B cell (primary cell): ENCODE results near the gene PLCL1. TPM values are rescaled to one million over a fixed set of nuclear protein-coding genes. Genes with fewer than 3 reads are reported as not detected.

Source experiments
- ATAC-seq: fragments of 200-7000 bp; cut with Tn5 transposase; one replicate; pipeline ENCODE4 v1.10.0; 2021; ENCODE audit warnings: low read depth, mild to moderate bottlenecking, moderate number of reproducible peaks, moderate library complexity
- CTCF ChIA-PET: fragments of 350-600 bp; sonication (Branson Sonifier 250); formaldehyde crosslinking; loops from one replicate; lab custom pipeline; 2021; ENCODE audit warnings: antibody characterized with exemption, inconsistent platforms; lab: Charles Lee
- POLR2A ChIA-PET: fragments of 350-600 bp; sonication (Branson Sonifier 250); formaldehyde crosslinking; loops from one replicate; lab custom pipeline; 2021; ENCODE audit warnings: antibody characterized with exemption; lab: Charles Lee
- DNase-seq: peaks from one replicate; pipeline ENCODE4 v3.0.0; 2013
- H2AFZ ChIP-seq: 2 replicates; pipeline ENCODE4 v1.6.1; 2012; ENCODE audit warnings: mild to moderate bottlenecking, low read depth, low read length; ENCODE audit not compliant: insufficient read depth, poor library complexity, severe bottlenecking
- H3K27ac ChIP-seq, 2 donors: 1 replicate in 1 of 2; 2 replicates in 1 of 2; pipeline ENCODE4 v1.5.1; 2012 to 2013; ENCODE audit warnings: low read length in 2 of 2, mild to moderate bottlenecking in 2 of 2, moderate library complexity in 1 of 2
- H3K27me3 ChIP-seq, 4 experiments: fragments of 200-600 bp in 1 of 4; sonication (generic) in 1 of 4; replicated peaks in 1 of 4; 1 replicate in 2 of 4; 2 replicates in 2 of 4; pipeline versions ENCODE4 v1.6.1 to v1.7.0; 2013 to 2016; ENCODE audit warnings: low read length in 3 of 4, mild to moderate bottlenecking in 2 of 4, mixed read lengths in 1 of 4, moderate library complexity in 1 of 4; ENCODE audit not compliant: insufficient read depth in 4 of 4, control insufficient read depth in 3 of 4; ENCODE audit errors: control extremely low read depth in 1 of 4
- H3K36me3 ChIP-seq, 2 experiments: replicated peaks in 1 of 2; 1 replicate in 1 of 2; 2 replicates in 1 of 2; pipeline versions ENCODE4 v1.6.1 to v1.7.1; 2013; ENCODE audit warnings: low read length in 1 of 2; ENCODE audit not compliant: insufficient read depth in 2 of 2, control insufficient read depth in 1 of 2; ENCODE audit errors: control extremely low read depth in 1 of 2, extremely low read depth in 1 of 2
- H3K4me1 ChIP-seq, 2 donors: fragments of 200-600 bp in 1 of 2; sonication (generic) in 1 of 2; 1 replicate in 1 of 2; 2 replicates in 1 of 2; pipeline versions ENCODE4 v1.5.1 to v1.6.1; 2013 to 2017; ENCODE audit warnings: low read length in 2 of 2; ENCODE audit not compliant: control insufficient read depth in 2 of 2, insufficient read depth in 2 of 2
- H3K4me2 ChIP-seq: replicated peaks from 2 replicates; pipeline ENCODE3; 2012; ENCODE audit warnings: mild to moderate bottlenecking, low read depth, low read length; ENCODE audit not compliant: poor library complexity, severe bottlenecking
- H3K4me3 ChIP-seq, 5 experiments: fragments of 200-600 bp in 1 of 5; sonication (generic) in 1 of 5; 1 replicate in 3 of 5; 2 replicates in 2 of 5; pipeline versions ENCODE4 v1.5.1 to v1.7.0; 2011 to 2016; ENCODE audit warnings: low read length in 4 of 5, mild to moderate bottlenecking in 4 of 5, low read depth in 2 of 5, control low read depth in 1 of 5, moderate library complexity in 1 of 5; ENCODE audit not compliant: insufficient read depth in 1 of 5; ENCODE audit errors: control extremely low read depth in 1 of 5, extremely low read depth in 1 of 5
- H3K79me2 ChIP-seq: fragments of 200-600 bp; sonication (generic); one replicate; pipeline ENCODE4 v1.6.0; 2016; ENCODE audit warnings: low read length; ENCODE audit not compliant: control insufficient read depth, insufficient read depth
- H3K9ac ChIP-seq: fragments of 200-600 bp; sonication (generic); 2 replicates; pipeline ENCODE4 v1.6.1; 2017; ENCODE audit warnings: mild to moderate bottlenecking, low read length, moderate library complexity
- H3K9me3 ChIP-seq, 3 donors: one replicate each; pipeline versions ENCODE4 v1.6.1 to v1.7.1; 2013; ENCODE audit warnings: low read length in 2 of 3; ENCODE audit not compliant: control insufficient read depth in 2 of 3, insufficient read depth in 1 of 3; ENCODE audit errors: control extremely low read depth in 1 of 3
- H4K20me1 ChIP-seq: 2 replicates; pipeline ENCODE4 v1.6.0; 2012; ENCODE audit warnings: mild to moderate bottlenecking, low read length; ENCODE audit not compliant: insufficient read depth, control insufficient read depth, poor library complexity, severe bottlenecking
- H3K27ac Mint-ChIP-seq: one replicate; pipeline ENCODE4 v1.8.0; 2021; ENCODE audit warnings: mixed read lengths
- H3K27me3 Mint-ChIP-seq: one replicate; pipeline ENCODE4 v1.8.0; 2021; ENCODE audit warnings: mixed read lengths
- H3K4me1 Mint-ChIP-seq: one replicate; pipeline ENCODE4 v1.8.0; 2021; ENCODE audit warnings: mixed read lengths
- H3K4me3 Mint-ChIP-seq: one replicate; pipeline ENCODE4 v1.8.0; 2021; ENCODE audit warnings: mixed read lengths
- H3K9me3 Mint-ChIP-seq: one replicate; pipeline ENCODE4 v1.8.0; 2022; ENCODE audit warnings: mixed read lengths; ENCODE audit not compliant: insufficient read depth
- EZH2 ChIP-seq: IDR thresholded peaks from 2 replicates; pipeline ENCODE4 v1.6.1; 2012; ENCODE audit warnings: borderline replicate concordance, low read depth, mild to moderate bottlenecking, moderate library complexity, low read length; ENCODE audit not compliant: insufficient read depth, poor library complexity, severe bottlenecking
- WGBS: methylation state at CpG from one replicate; pipeline ENCODE4 v1.1.5; 2013; ENCODE audit warnings: missing lambda C conversion rate; ENCODE audit not compliant: insufficient coverage; 5-methylcytosine and 5-hydroxymethylcytosine counted together
- intact Hi-C: fragments of 100-400 bp; cut with micrococcal nuclease; formaldehyde crosslinking; loops from one replicate; pipeline ENCODE4 v1.10.0; 2022
- polyA plus RNA-seq: library from polyadenylated mRNA; depleted of rRNA; stranded (reverse); fragments of >200 nt; gene quantifications from 2 replicates; pipeline ENCODE4 v1.2.3, GENCODE V29; 2012
- total RNA-seq, 2 donors: library from RNA; stranded (reverse); fragments of 120-200 nt in 1 of 2; gene quantifications; 1 replicate in 1 of 2; 2 replicates in 1 of 2; pipeline versions ENCODE4 v1.2.3 to v1.2.4, GENCODE V29; 2013 to 2022
- TF ChIP-seq, protein P1 (sequence below): fragments of 200-600 bp; IDR thresholded peaks from one replicate; pipeline ENCODE4 v1.8.0; 2022; ENCODE audit warnings: antibody characterized with exemption, mild to moderate bottlenecking

Gene PLCL1
- total and polyA plus RNA-seq, 2 donors (not counting 1 experiment from before 2014, with no cell fraction given) = 0.07 to 0.25 TPM

DNA sequence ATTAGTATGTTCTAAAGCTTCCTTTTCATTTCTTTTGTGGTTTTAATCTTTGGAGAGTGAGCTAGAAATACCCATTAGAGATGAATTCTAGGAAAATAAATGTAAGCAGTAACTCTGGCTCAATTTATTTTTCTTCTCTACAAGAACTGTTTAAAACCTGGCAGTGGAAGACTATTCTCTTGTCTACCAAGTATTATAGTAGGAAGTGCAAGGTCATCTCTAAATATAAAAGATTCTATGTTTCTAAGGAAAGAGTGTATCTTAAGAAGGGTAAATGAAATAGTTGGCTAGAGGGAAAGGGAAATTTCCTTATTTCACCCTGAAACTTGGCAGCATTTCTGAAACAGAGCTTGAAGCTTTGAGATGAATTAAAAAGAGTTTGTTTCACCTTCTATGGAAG lies 35.5 kb downstream of the PLCL1 start:
- no peak overlapping the region for H3K4me3 Mint-ChIP-seq
- peaks cover 11% of the 10 kb centered on the region for H3K27me3 Mint-ChIP-seq
- intact Hi-C loops = no loop called here
- Histone ChIP-seq H3K36me3 (no peaks in the 10 kb centered on the region), H2AFZ (no peak overlapping the region), H3K79me2 (no peaks in the 10 kb centered on the region), H4K20me1 (no peaks in the 10 kb centered on the region), H3K9me3 (no peaks in the 10 kb centered on the region), H3K27ac (no peak overlapping the region), H3K9ac (no peak overlapping the region), H3K4me3 (no peak overlapping the region), H3K4me2 (no peak overlapping the region), H3K4me1 (peaks cover 0 to 8% of the 10 kb centered on the region in 2 donors), H3K27me3 (no peaks in the 10 kb centered on the region)
- no peak for ATAC-seq
- POLR2A ChIA-PET = no interaction called here
- no peak for DNase-seq
- peaks cover 12% of the 10 kb centered on the region for H3K4me1 Mint-ChIP-seq
- no peaks in the 10 kb centered on the region for H3K9me3 Mint-ChIP-seq
- TF ChIP-seq EZH2 = no peak
- TF ChIP-seq, protein P1, sequence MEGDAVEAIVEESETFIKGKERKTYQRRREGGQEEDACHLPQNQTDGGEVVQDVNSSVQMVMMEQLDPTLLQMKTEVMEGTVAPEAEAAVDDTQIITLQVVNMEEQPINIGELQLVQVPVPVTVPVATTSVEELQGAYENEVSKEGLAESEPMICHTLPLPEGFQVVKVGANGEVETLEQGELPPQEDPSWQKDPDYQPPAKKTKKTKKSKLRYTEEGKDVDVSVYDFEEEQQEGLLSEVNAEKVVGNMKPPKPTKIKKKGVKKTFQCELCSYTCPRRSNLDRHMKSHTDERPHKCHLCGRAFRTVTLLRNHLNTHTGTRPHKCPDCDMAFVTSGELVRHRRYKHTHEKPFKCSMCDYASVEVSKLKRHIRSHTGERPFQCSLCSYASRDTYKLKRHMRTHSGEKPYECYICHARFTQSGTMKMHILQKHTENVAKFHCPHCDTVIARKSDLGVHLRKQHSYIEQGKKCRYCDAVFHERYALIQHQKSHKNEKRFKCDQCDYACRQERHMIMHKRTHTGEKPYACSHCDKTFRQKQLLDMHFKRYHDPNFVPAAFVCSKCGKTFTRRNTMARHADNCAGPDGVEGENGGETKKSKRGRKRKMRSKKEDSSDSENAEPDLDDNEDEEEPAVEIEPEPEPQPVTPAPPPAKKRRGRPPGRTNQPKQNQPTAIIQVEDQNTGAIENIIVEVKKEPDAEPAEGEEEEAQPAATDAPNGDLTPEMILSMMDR = no peak
- no peak overlapping the region for H3K27ac Mint-ChIP-seq
- CTCF ChIA-PET = no interaction called here

DNA sequence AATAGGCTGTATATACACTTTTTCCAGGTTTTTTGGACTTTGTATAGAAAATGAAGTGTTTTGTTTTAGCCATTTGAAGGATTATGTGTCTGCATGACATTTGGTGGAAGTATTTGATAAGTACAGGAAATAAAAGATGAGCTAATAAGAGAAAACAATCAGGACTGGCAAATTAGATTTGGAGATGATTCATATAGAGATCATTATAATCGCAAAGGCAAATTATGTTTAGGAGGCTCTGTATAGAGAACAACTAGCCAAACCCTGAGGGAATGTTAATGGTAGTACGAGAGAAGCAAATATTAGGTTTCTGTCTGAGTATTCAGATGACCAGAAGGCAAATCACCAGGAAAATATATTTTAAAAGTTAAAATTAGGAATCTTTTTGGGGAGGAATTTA lies 41.7 kb downstream of the PLCL1 start:
- intact Hi-C loops = no loop called here
- peaks cover 0 to 3% (median 1%) of the 10 kb centered on the region in 4 experiments for H3K27me3 ChIP-seq
- H3K27me3 Mint-ChIP-seq = peaks cover 32% of the 10 kb centered on the region
- 100% methylated on average over 1 of the region's 2 CpGs for WGBS
- no peak overlapping the region for H3K27ac ChIP-seq
- no peaks in the 10 kb centered on the region for H3K4me1 Mint-ChIP-seq
- no peaks in the 10 kb centered on the region for H3K36me3 ChIP-seq
- H3K4me3 Mint-ChIP-seq = no peak overlapping the region
- no peak overlapping the region for H3K27ac Mint-ChIP-seq
- no peak overlapping the region for H3K9ac ChIP-seq
- no peaks in the 10 kb centered on the region for H3K9me3 ChIP-seq
- H3K4me2 ChIP-seq = no peak overlapping the region
- no peaks in the 10 kb centered on the region for H3K9me3 Mint-ChIP-seq
- CTCF ChIA-PET = no interaction called here
- DNase-seq (no peak), ATAC-seq (no peak)
- H3K4me1 ChIP-seq = no peaks in the 10 kb centered on the region
- H3K79me2 ChIP-seq = no peaks in the 10 kb centered on the region
- H4K20me1 ChIP-seq = no peaks in the 10 kb centered on the region
- H2AFZ ChIP-seq = no peak overlapping the region
- H3K4me3 ChIP-seq = no peak overlapping the region
- TF ChIP-seq EZH2 = no peak
- TF ChIP-seq, protein P1 = no peak
- POLR2A ChIA-PET = no interaction called here
